ENCODE measurements around the gene CAPRIN2.
A peak's percentile ranks its signal among the peaks of the same experiment; 100 is the strongest.

Gene CAPRIN2, protein sequence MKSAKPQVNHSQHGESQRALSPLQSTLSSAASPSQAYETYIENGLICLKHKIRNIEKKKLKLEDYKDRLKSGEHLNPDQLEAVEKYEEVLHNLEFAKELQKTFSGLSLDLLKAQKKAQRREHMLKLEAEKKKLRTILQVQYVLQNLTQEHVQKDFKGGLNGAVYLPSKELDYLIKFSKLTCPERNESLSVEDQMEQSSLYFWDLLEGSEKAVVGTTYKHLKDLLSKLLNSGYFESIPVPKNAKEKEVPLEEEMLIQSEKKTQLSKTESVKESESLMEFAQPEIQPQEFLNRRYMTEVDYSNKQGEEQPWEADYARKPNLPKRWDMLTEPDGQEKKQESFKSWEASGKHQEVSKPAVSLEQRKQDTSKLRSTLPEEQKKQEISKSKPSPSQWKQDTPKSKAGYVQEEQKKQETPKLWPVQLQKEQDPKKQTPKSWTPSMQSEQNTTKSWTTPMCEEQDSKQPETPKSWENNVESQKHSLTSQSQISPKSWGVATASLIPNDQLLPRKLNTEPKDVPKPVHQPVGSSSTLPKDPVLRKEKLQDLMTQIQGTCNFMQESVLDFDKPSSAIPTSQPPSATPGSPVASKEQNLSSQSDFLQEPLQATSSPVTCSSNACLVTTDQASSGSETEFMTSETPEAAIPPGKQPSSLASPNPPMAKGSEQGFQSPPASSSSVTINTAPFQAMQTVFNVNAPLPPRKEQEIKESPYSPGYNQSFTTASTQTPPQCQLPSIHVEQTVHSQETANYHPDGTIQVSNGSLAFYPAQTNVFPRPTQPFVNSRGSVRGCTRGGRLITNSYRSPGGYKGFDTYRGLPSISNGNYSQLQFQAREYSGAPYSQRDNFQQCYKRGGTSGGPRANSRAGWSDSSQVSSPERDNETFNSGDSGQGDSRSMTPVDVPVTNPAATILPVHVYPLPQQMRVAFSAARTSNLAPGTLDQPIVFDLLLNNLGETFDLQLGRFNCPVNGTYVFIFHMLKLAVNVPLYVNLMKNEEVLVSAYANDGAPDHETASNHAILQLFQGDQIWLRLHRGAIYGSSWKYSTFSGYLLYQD

GRCh38 chr12:30754750-30755394, at the start of gene CAPRIN2:
TSS of gene CAPRIN2 (minus strand) at chr12:30754951. CDS start at chr12:30753520, 1,431 bp downstream.
- Histone ChIP-seq H3K27ac (peak within 1 kb of the TSS; percentile 75 to 90), H3K4me3 (peak within 1 kb of the TSS; percentile 96)
- no peak for TF ChIP-seq CTCF (IDR thresholded peaks at IDR 0.05)
- peak; percentile 97 for DNase-seq (ENCODE audit: low spot score)

DNA sequence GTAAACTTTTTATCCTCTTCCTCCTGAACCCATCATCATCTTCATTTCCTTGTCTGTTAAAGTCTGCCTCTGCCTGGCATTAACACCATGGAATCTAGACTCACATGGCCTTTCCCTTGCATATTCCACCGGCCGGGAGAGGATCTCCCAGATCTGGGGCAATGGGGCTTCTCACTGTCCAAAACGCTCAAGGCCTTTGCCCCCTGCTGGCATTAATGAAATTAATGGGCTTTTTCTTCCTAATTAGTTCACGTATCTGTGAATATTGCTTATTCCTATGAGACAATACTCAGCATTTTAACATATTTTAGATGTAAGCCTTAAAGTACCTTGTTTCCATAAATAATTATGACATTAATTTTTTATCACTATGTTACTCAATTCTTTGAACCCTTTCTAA, 42.9 kb upstream of the CAPRIN2 start:
- TF ChIP-seq CTCF (IDR thresholded peaks at IDR 0.05) = no peak
- no peak overlapping the region for H3K4me3 ChIP-seq
- DNase-seq (ENCODE audit: low spot score) = no peak
- H3K27ac ChIP-seq = no peak overlapping the region

DNA sequence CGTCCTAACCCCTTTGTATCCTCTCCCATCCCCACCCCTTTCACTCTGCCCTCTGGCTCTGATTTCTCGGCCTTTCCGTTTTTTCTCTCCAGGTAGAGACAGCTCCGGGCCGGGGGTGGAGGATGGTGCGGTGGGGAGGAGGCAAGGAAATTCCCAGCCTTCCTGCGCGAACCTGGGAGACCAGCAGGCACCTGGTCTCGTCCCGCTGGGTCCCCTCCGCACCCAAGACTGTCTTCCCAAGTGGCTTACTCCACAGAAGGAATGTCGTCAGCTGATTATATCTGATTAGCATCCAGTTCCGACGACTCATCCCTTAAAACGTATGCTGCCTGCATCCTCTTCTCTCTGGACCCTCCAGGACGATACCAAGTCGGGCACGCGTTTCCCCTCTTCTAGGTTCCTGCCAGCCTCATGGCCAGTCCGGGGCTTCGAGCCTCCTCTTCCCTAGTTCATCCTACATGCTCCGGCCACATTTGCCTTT, 42.2 kb upstream of the CAPRIN2 start:
- DNase-seq (ENCODE audit: low spot score) = no peak
- H3K4me3 ChIP-seq = peak overlapping the region; percentile 75

GRCh38 chr12:30796313-30796780, 41.6 kb upstream of the CAPRIN2 start:
- Histone ChIP-seq H3K4me3 (peak overlapping the region; percentile 75), H3K27ac (peak overlapping the region; percentile 50 to 75)
- TF ChIP-seq CTCF (IDR thresholded peaks at IDR 0.05) = no peak
- DNase-seq (ENCODE audit: low spot score) = no peak

More for the DNA sequence above, 42.2 kb upstream of the CAPRIN2 start:
- H3K27ac ChIP-seq = no peak overlapping the region
- no peak for TF ChIP-seq CTCF (IDR thresholded peaks at IDR 0.05)

DNA sequence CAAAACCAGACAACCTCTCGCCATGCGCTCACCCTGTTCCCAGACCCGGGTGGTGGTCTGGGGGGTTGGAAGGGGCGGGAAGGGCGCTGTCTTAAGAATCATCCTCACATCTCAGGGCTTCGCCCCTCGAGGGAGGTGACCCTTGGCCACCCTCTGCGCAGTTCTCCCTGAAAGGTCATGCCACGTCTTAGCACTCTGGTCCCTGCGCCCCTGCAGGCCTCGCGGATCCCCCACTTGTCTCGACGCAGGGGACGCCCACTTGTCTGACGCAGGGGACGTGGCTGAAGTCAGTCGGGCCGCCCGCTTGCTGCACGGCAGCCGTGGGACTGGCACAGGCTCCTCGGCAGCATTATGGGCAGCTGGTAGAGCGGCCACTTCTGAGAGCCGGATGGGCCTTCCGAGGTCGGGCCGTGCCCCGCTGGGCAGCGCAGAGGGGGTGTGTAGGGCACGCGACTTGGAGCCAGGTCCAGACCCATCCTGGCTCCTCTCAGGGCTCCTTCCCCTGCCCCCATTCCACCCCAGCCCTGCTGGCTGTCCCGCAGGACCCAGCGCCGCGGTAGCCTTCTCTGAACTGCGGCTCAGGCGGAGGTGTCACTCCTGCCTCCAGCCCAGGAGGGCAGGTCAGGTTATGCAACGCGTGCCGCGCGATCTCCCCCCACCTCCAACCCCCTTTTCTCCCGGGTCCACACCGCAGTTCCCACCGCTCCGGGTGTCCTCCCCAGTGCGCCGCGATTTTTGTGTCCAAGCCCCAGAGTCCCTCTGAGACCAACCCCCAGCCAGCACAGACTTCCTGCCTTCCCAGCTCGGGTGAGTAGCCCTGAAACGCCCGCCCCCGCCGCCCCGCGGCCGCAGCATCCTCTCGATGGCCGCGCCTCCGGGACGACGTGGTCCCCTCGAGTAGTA, 40.9 kb upstream of the CAPRIN2 start:
- no peak for TF ChIP-seq CTCF (IDR thresholded peaks at IDR 0.05)
- DNase-seq (ENCODE audit: low spot score) = peak; percentile 82
- Histone ChIP-seq H3K4me3 (peak overlapping the region; percentile 75), H3K27ac (peak overlapping the region; percentile 50 to 75)
